Caco-2 (cell line): ENCODE results near the gene BBX. TPM values are rescaled to one million over a fixed set of nuclear protein-coding genes. Genes with fewer than 3 reads are reported as not detected.

Experiments used
- BruUV-seq: library from RNA; stranded (reverse); fragments of 400-500 nt; replicated peaks from 2 replicates; lab custom pipeline; 2021; lab: Mats Ljungman, UMichigan
- CTCF ChIA-PET: fragments of 300-600 bp; sonication (Branson Sonifier 250); formaldehyde crosslinking; loops from one replicate; lab custom pipeline; 2022; ENCODE audit warnings: antibody characterized with exemption; lab: Charles Lee
- POLR2A ChIA-PET: fragments of 300-600 bp; sonication (Branson Sonifier 250); formaldehyde crosslinking; loops from one replicate; lab custom pipeline; 2022; ENCODE audit warnings: antibody characterized with exemption; lab: Charles Lee
- DNase-seq, 2 experiments: peaks; one replicate each; pipeline versions ENCODE4 v3.0.0 to v3.0.0-alpha.2; 2020 to 2022
- H3K27me3 ChIP-seq: replicated peaks from 2 replicates; pipeline ENCODE4 v1.6.0; 2011; ENCODE audit warnings: low read length; ENCODE audit not compliant: control insufficient read depth, insufficient read depth
- H3K36me3 ChIP-seq: 2 replicates; pipeline ENCODE4 v1.5.1; 2011; ENCODE audit warnings: low read length; ENCODE audit not compliant: control insufficient read depth, insufficient read depth
- H3K4me1 ChIP-seq: fragments of 250-450 bp; sonication (Bioruptor Pico); 2 replicates; pipeline ENCODE4 v1.5.1; 2020; ENCODE audit warnings: mild to moderate bottlenecking
- H3K4me3 ChIP-seq: 2 replicates; pipeline ENCODE4 v1.5.1; 2011; ENCODE audit warnings: low read depth, mild to moderate bottlenecking, control low read depth, low read length
- H3K9me3 ChIP-seq: fragments of 250-450 bp; sonication (Bioruptor Pico); 2 replicates; pipeline ENCODE4 v1.5.1; 2020; ENCODE audit warnings: mild to moderate bottlenecking, moderate library complexity
- H3K27ac Mint-ChIP-seq: one replicate; pipeline ENCODE4 v1.8.0; 2022; ENCODE audit warnings: mixed read lengths; ENCODE audit not compliant: unreplicated experiment
- H3K27me3 Mint-ChIP-seq: one replicate; pipeline ENCODE4 v1.8.0; 2022; ENCODE audit warnings: mixed read lengths; ENCODE audit not compliant: insufficient read depth, unreplicated experiment
- H3K36me3 Mint-ChIP-seq: one replicate; pipeline ENCODE4 v1.8.0; 2022; ENCODE audit warnings: mild to moderate bottlenecking, mixed read lengths; ENCODE audit not compliant: insufficient read depth, unreplicated experiment
- H3K4me1 Mint-ChIP-seq: one replicate; pipeline ENCODE4 v1.8.0; 2022; ENCODE audit warnings: low read depth, mixed read lengths; ENCODE audit not compliant: unreplicated experiment
- H3K4me3 Mint-ChIP-seq: one replicate; pipeline ENCODE4 v1.8.0; 2022; ENCODE audit warnings: mild to moderate bottlenecking, moderate library complexity, mixed read lengths; ENCODE audit not compliant: unreplicated experiment
- H3K9me3 Mint-ChIP-seq: one replicate; pipeline ENCODE4 v1.8.0; 2022; ENCODE audit warnings: mixed read lengths; ENCODE audit not compliant: unreplicated experiment
- intact Hi-C: fragments of 100-400 bp; cut with micrococcal nuclease; formaldehyde crosslinking; loops from one replicate; pipeline ENCODE4 v1.10.0; 2022; ENCODE audit not compliant: unreplicated experiment
- total RNA-seq: library from RNA; stranded (reverse); gene quantifications from 2 replicates; pipeline ENCODE4 v1.2.3, GENCODE V29; 2022
- TF ChIP-seq, protein P1 (sequence below), 2 experiments: fragments of 200-600 bp in 1 of 2; IDR thresholded peaks; 1 replicate in 1 of 2; 2 replicates in 1 of 2; pipeline versions ENCODE4 v1.5.1 to v1.8.0; 2011 to 2022; ENCODE audit warnings: antibody characterized with exemption in 1 of 2, control low read depth in 1 of 2, inconsistent platforms in 1 of 2, low read depth in 1 of 2, low read length in 1 of 2, mild to moderate bottlenecking in 1 of 2, moderate library complexity in 1 of 2; ENCODE audit not compliant: insufficient read depth in 1 of 2, severe bottlenecking in 1 of 2, unreplicated experiment in 1 of 2

Gene BBX
- total RNA-seq, 1 experiment from 2014 or later = 2.6 TPM

DNA sequence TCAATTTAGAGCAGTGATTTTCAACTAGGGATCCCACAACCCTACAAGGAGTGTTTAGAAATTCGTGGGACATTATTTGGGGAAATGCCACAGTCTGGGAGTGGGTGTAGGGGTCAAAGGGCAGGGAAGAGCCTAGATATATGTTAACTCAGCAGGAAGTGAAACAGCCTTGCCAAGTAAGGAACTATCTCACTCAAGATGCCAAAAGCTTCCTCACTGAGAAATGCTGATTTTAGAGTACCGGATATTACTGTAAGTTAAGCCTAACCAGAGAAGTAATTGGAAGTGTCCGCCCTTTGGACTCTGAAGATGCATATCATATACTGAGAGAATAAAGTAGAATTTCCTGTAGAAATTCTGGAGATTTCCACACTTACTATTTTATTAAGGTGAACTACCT lies 158.6 kb downstream of the BBX start:
- TF ChIP-seq, protein P1, sequence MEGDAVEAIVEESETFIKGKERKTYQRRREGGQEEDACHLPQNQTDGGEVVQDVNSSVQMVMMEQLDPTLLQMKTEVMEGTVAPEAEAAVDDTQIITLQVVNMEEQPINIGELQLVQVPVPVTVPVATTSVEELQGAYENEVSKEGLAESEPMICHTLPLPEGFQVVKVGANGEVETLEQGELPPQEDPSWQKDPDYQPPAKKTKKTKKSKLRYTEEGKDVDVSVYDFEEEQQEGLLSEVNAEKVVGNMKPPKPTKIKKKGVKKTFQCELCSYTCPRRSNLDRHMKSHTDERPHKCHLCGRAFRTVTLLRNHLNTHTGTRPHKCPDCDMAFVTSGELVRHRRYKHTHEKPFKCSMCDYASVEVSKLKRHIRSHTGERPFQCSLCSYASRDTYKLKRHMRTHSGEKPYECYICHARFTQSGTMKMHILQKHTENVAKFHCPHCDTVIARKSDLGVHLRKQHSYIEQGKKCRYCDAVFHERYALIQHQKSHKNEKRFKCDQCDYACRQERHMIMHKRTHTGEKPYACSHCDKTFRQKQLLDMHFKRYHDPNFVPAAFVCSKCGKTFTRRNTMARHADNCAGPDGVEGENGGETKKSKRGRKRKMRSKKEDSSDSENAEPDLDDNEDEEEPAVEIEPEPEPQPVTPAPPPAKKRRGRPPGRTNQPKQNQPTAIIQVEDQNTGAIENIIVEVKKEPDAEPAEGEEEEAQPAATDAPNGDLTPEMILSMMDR (IDR thresholded peaks at IDR 0.05; ENCODE audit: insufficient read depth in 1 of 2, low read depth in 1 of 2, low read length in 1 of 2, severe bottlenecking in 1 of 2, unreplicated experiment in 1 of 2) = no peak
- no peak overlapping the region for H3K4me3 ChIP-seq
- no peaks in the 10 kb centered on the region for H3K27me3 ChIP-seq
- POLR2A ChIA-PET = no interaction called here
- no peak overlapping the region for H3K4me3 Mint-ChIP-seq
- CTCF ChIA-PET = no interaction called here
- no peak for DNase-seq
- intact Hi-C loops = no loop called here
- H3K36me3 Mint-ChIP-seq = no peaks in the 10 kb centered on the region
- H3K27ac Mint-ChIP-seq = no peak overlapping the region
- no peaks in the 10 kb centered on the region for H3K36me3 ChIP-seq
- H3K9me3 ChIP-seq = no peaks in the 10 kb centered on the region
- H3K4me1 Mint-ChIP-seq = peaks cover 11% of the 10 kb centered on the region
- no peaks in the 10 kb centered on the region; the same call in 1 of the 2 replicates for H3K4me1 ChIP-seq
- no peaks in the 10 kb centered on the region for H3K27me3 Mint-ChIP-seq
- no TSS peak for BruUV-seq
- no peaks in the 10 kb centered on the region for H3K9me3 Mint-ChIP-seq

GRCh38 chr3:107682580-107682979 lies 159.8 kb downstream of the BBX start:
- Histone ChIP-seq H3K27me3 (no peaks in the 10 kb centered on the region), H3K4me3 (no peak overlapping the region), H3K4me1 (no peaks in the 10 kb centered on the region; the same call in 1 of the 2 replicates), H3K9me3 (no peaks in the 10 kb centered on the region), H3K36me3 (no peaks in the 10 kb centered on the region)
- CTCF ChIA-PET = no interaction called here
- H3K4me1 Mint-ChIP-seq = peaks cover 11% of the 10 kb centered on the region
- no peaks in the 10 kb centered on the region for H3K36me3 Mint-ChIP-seq
- no peak for DNase-seq
- TF ChIP-seq, protein P1 (IDR thresholded peaks at IDR 0.05; ENCODE audit: insufficient read depth in 1 of 2, low read depth in 1 of 2, low read length in 1 of 2, severe bottlenecking in 1 of 2, unreplicated experiment in 1 of 2) = no peak
- no peak overlapping the region for H3K27ac Mint-ChIP-seq
- no TSS peak for BruUV-seq
- intact Hi-C loops = no loop called here
- H3K9me3 Mint-ChIP-seq = no peaks in the 10 kb centered on the region
- H3K27me3 Mint-ChIP-seq = no peaks in the 10 kb centered on the region
- H3K4me3 Mint-ChIP-seq = no peak overlapping the region
- POLR2A ChIA-PET = no interaction called here

- DNase-seq = no peak
- no peaks in the 10 kb centered on the region for H3K9me3 ChIP-seq
- BruUV-seq = no TSS peak
- H3K27ac Mint-ChIP-seq = no peak overlapping the region
- no peaks in the 10 kb centered on the region for H3K27me3 ChIP-seq
- no peak overlapping the region for H3K4me3 ChIP-seq
- no peaks in the 10 kb centered on the region; the same call in 1 of the 2 replicates for H3K4me1 ChIP-seq
- H3K9me3 Mint-ChIP-seq = no peaks in the 10 kb centered on the region
- no peaks in the 10 kb centered on the region for H3K27me3 Mint-ChIP-seq
- intact Hi-C loops = no loop called here
- H3K4me1 Mint-ChIP-seq = peaks cover 11% of the 10 kb centered on the region
- CTCF ChIA-PET = no interaction called here
- H3K36me3 ChIP-seq = no peaks in the 10 kb centered on the region
- H3K4me3 Mint-ChIP-seq = no peak overlapping the region
- POLR2A ChIA-PET = no interaction called here
- no peaks in the 10 kb centered on the region for H3K36me3 Mint-ChIP-seq
- TF ChIP-seq, protein P1 (IDR thresholded peaks at IDR 0.05; ENCODE audit: insufficient read depth in 1 of 2, low read depth in 1 of 2, low read length in 1 of 2, severe bottlenecking in 1 of 2, unreplicated experiment in 1 of 2) = no peak
These were observed 160.7 kb downstream of the BBX start for GRCh38 chr3:107683447-107683846.
